Upper lobe of left lung (tissue), 4 donors: ENCODE measurements around the gene TBCK.

Source experiments
- CTCF ChIP-seq, 6 experiments: fragments of 450-650 bp in 4 of 6; fragments of 200-600 bp in 2 of 6; sonication (generic) in 2 of 6; IDR thresholded peaks; one replicate each; pipeline ENCODE4 v1.5.1; 2016 to 2019; ENCODE audit warnings: antibody characterized with exemption in 6 of 6
- EP300 ChIP-seq, 4 donors: sonication (generic); formaldehyde crosslinking; IDR thresholded peaks; one replicate each; pipeline ENCODE4 v1.5.1; 2017; ENCODE audit warnings: antibody characterized with exemption in 4 of 4, control low read depth in 2 of 4
- POLR2A ChIP-seq, 4 donors: fragments of 450-650 bp; IDR thresholded peaks; one replicate each; pipeline ENCODE4 v1.5.1; 2016 to 2017; ENCODE audit warnings: antibody characterized with exemption in 4 of 4, mild to moderate bottlenecking in 2 of 4
- POLR2AphosphoS5 ChIP-seq, 2 donors: sonication (generic); formaldehyde crosslinking; IDR thresholded peaks; one replicate each; pipeline ENCODE4 v1.5.1; 2017; ENCODE audit warnings: antibody characterized with exemption in 2 of 2

GRCh38 chr4:105994061-105994460, 321.9 kb downstream of the TBCK start:
- TF ChIP-seq CTCF (IDR thresholded peaks at IDR 0.05), result no peak
- TF ChIP-seq EP300 (IDR thresholded peaks at IDR 0.05), result no peak
- no peak for TF ChIP-seq POLR2A (IDR thresholded peaks at IDR 0.05)
- TF ChIP-seq POLR2AphosphoS5 (IDR thresholded peaks at IDR 0.05), result no peak
